ENCODE data around the gene ZNF598. TPM values are rescaled to one million over a fixed set of nuclear protein-coding genes. Genes with fewer than 3 reads are reported as not detected.

The ZNF598 gene
- total and polyA plus RNA-seq, 4 experiments from 2014 or later: 3.1 to 49.8 (median 29.3) TPM

- H3K4me1 Mint-ChIP-seq: peaks cover 9 to 26% (median 16%) of the 10 kb centered on the region in 4 donors
- no peaks in the 10 kb centered on the region for H3K9me3 Mint-ChIP-seq
- Histone ChIP-seq H3K9me3 (ENCODE audit: control insufficient read depth in 1 of 2, low read length in 2 of 2) (no peaks in the 10 kb centered on the region), H3K4me1 (ENCODE audit: insufficient read depth, low read length) (peaks cover 29% of the 10 kb centered on the region), H3K27ac (ENCODE audit: low read depth, low read length) (no peak overlapping the region), H3K4me3 (ENCODE audit: low read length in 2 of 2) (no peak overlapping the region), H3K36me3 (ENCODE audit: insufficient read depth, low read length) (no peaks in the 10 kb centered on the region), H3K27me3 (ENCODE audit: insufficient read depth, low read length) (peaks cover 4% of the 10 kb centered on the region)
- no peaks in the 10 kb centered on the region for H3K36me3 Mint-ChIP-seq
- peak overlapping the region in 1 of 7 donors; percentile 63 for H3K27ac Mint-ChIP-seq
- no peak for DNase-seq
- H3K27me3 Mint-ChIP-seq: peaks cover 5 to 12% of the 10 kb centered on the region in 2 donors
- intact Hi-C loops (cut with micrococcal nuclease): no loop called here
- ChIA-PET CTCF (ENCODE audit: partially characterized antibody) (interaction anchor here (2.7 kb wide), 1 partner anchor 114 kb away, joined by 21 read pairs; no protein-coding TSS in a partner anchor), POLR2A (ENCODE audit: partially characterized antibody) (interaction anchor here (1.0 to 4.2 kb wide), 5 partner anchors 22 to 129 kb away, joined by 4 to 51 read pairs (median 8); partner anchors contain the start of genes NTHL1, TRAF7 and TSC2)
- peak overlapping the region in 6 of 8 donors; percentile 32 to 55 (median 50) for H3K4me3 Mint-ChIP-seq
Observed at GRCh38 chr16:2025878-2026460, 16.3 kb upstream of the ZNF598 start.

- no peaks in the 10 kb centered on the region for H3K9me3 Mint-ChIP-seq
- peaks cover 9 to 26% (median 17%) of the 10 kb centered on the region in 4 donors for H3K4me1 Mint-ChIP-seq
- H3K9me3 ChIP-seq (ENCODE audit: control insufficient read depth in 1 of 2, low read length in 2 of 2): no peaks in the 10 kb centered on the region
- peak overlapping the region in 3 of 8 donors; percentile 21 to 73 (median 54) for H3K4me3 Mint-ChIP-seq
- H3K4me1 ChIP-seq (ENCODE audit: insufficient read depth, low read length): peaks cover 29% of the 10 kb centered on the region
- no peak overlapping the region for H3K27ac ChIP-seq (ENCODE audit: low read depth, low read length)
- ChIA-PET CTCF (ENCODE audit: partially characterized antibody) (interaction anchor here (1.1 to 2.7 kb wide), 2 partner anchors 115 to 118 kb away, joined by 3 to 21 read pairs; no protein-coding TSS in a partner anchor), POLR2A (ENCODE audit: partially characterized antibody) (interaction anchor here (1.2 to 4.2 kb wide), 2 partner anchors 61 to 129 kb away, joined by 3 to 51 read pairs; partner anchors contain the start of genes RPS2 and TRAF7)
- peaks cover 9 to 12% of the 10 kb centered on the region in 2 donors for H3K27me3 Mint-ChIP-seq
- no peaks in the 10 kb centered on the region for H3K36me3 ChIP-seq (ENCODE audit: insufficient read depth, low read length)
- H3K4me3 ChIP-seq (ENCODE audit: low read length in 2 of 2): no peak overlapping the region
- H3K27me3 ChIP-seq (ENCODE audit: insufficient read depth, low read length): peaks cover 11% of the 10 kb centered on the region
- no peak for DNase-seq
- intact Hi-C loops (cut with micrococcal nuclease): no loop called here
- peak overlapping the region in 1 of 7 donors; percentile 40 for H3K27ac Mint-ChIP-seq
- no peaks in the 10 kb centered on the region for H3K36me3 Mint-ChIP-seq
Observed at GRCh38 chr16:2025251-2025650, 15.6 kb upstream of the ZNF598 start.

GRCh38 chr16:2024032-2024420 lies 14.4 kb upstream of the ZNF598 start:
- intact Hi-C loops (cut with micrococcal nuclease): no loop called here
- peaks cover 29% of the 10 kb centered on the region for H3K4me1 ChIP-seq (ENCODE audit: insufficient read depth, low read length)
- no peaks in the 10 kb centered on the region for H3K36me3 Mint-ChIP-seq

GRCh38 chr16:2023092-2024031 lies 13.7 kb upstream of the ZNF598 start:
- peaks cover 15 to 16% of the 10 kb centered on the region in 2 donors for H3K27me3 Mint-ChIP-seq
- no peaks in the 10 kb centered on the region for H3K36me3 Mint-ChIP-seq
- peak overlapping the region; percentile 6 to 76 (median 70) for H3K4me3 Mint-ChIP-seq
- Histone ChIP-seq H3K4me3 (ENCODE audit: low read length in 2 of 2) (peak overlapping the region in 1 of 2 donors; percentile 30), H3K27ac (ENCODE audit: low read depth, low read length) (peak overlapping the region; percentile 44), H3K4me1 (ENCODE audit: insufficient read depth, low read length) (peaks cover 29% of the 10 kb centered on the region), H3K36me3 (ENCODE audit: insufficient read depth, low read length) (no peaks in the 10 kb centered on the region), H3K27me3 (ENCODE audit: insufficient read depth, low read length) (peaks cover 12% of the 10 kb centered on the region), H3K9me3 (ENCODE audit: control insufficient read depth in 1 of 2, low read length in 2 of 2) (no peaks in the 10 kb centered on the region)
- POLR2A ChIA-PET (ENCODE audit: partially characterized antibody): interaction anchor here (0.9 to 4.2 kb wide), 5 partner anchors 59 to 228 kb away, joined by 3 to 51 read pairs (median 6); partner anchors contain the start of genes ECI1, RPS2 and TRAF7
- CTCF ChIA-PET (ENCODE audit: partially characterized antibody): interaction anchor here (0.6 to 3.8 kb wide), 11 partner anchors 10 to 224 kb away, joined by 3 to 74 read pairs (median 7); no protein-coding TSS in a partner anchor
- intact Hi-C loops (cut with micrococcal nuclease): loop anchor here (1.0 to 2.0 kb wide), 4 partner anchors 23 to 464 kb away; partner anchors contain the start of genes ECI1, NTHL1 and TSC2
- peak; percentile 89 to 95 (median 91) for DNase-seq
- H3K4me1 Mint-ChIP-seq: peaks cover 9 to 26% (median 17%) of the 10 kb centered on the region in 4 donors
- peak overlapping the region in 6 of 7 donors; percentile 60 to 91 (median 76) for H3K27ac Mint-ChIP-seq
- H3K9me3 Mint-ChIP-seq: no peaks in the 10 kb centered on the region

More at GRCh38 chr16:2024032-2024420, 14.4 kb upstream of the ZNF598 start:
- no peak for DNase-seq
- ChIA-PET CTCF (ENCODE audit: partially characterized antibody) (interaction anchor here (1.1 to 2.7 kb wide), 2 partner anchors 116 to 120 kb away, joined by 3 to 21 read pairs; no protein-coding TSS in a partner anchor), POLR2A (ENCODE audit: partially characterized antibody) (interaction anchor here (0.9 to 4.2 kb wide), 5 partner anchors 59 to 228 kb away, joined by 3 to 51 read pairs (median 5); partner anchors contain the start of genes ECI1, RPS2 and TRAF7)
- H3K9me3 ChIP-seq (ENCODE audit: control insufficient read depth in 1 of 2, low read length in 2 of 2): no peaks in the 10 kb centered on the region
- peaks cover 12% of the 10 kb centered on the region for H3K27me3 ChIP-seq (ENCODE audit: insufficient read depth, low read length)
- Mint-ChIP-seq H3K27ac (peak overlapping the region in 6 of 7 donors; percentile 40 to 92 (median 58)), H3K9me3 (no peaks in the 10 kb centered on the region), H3K4me3 (peak overlapping the region in 6 of 8 donors; percentile 36 to 75 (median 55)), H3K27me3 (peaks cover 11 to 12% of the 10 kb centered on the region in 2 donors), H3K4me1 (peaks cover 9 to 26% (median 17%) of the 10 kb centered on the region in 4 donors)
- no peak overlapping the region for H3K4me3 ChIP-seq (ENCODE audit: low read length in 2 of 2)
- H3K36me3 ChIP-seq (ENCODE audit: insufficient read depth, low read length): no peaks in the 10 kb centered on the region
- H3K27ac ChIP-seq (ENCODE audit: low read depth, low read length): no peak overlapping the region

GRCh38 chr16:2022723-2023091 lies 13.1 kb upstream of the ZNF598 start:
- H3K9me3 Mint-ChIP-seq: no peaks in the 10 kb centered on the region
- H3K27ac Mint-ChIP-seq: peak overlapping the region in 2 of 7 donors; percentile 37 to 62
- peaks cover 28% of the 10 kb centered on the region for H3K4me1 ChIP-seq (ENCODE audit: insufficient read depth, low read length)
- POLR2A ChIA-PET (ENCODE audit: partially characterized antibody): interaction anchor here (1.0 to 4.2 kb wide), 3 partner anchors 58 to 131 kb away, joined by 3 to 51 read pairs (median 6); partner anchors contain the start of genes RPS2 and TRAF7
- H3K27me3 ChIP-seq (ENCODE audit: insufficient read depth, low read length): peaks cover 12% of the 10 kb centered on the region
- no peaks in the 10 kb centered on the region for H3K9me3 ChIP-seq (ENCODE audit: control insufficient read depth in 1 of 2, low read length in 2 of 2)
- no peaks in the 10 kb centered on the region for H3K36me3 ChIP-seq (ENCODE audit: insufficient read depth, low read length)
- DNase-seq: peak in 1 of 5 donors; percentile 46
- H3K27ac ChIP-seq (ENCODE audit: low read depth, low read length): no peak overlapping the region
- peak overlapping the region in 1 of 2 donors; percentile 24 for H3K4me3 ChIP-seq (ENCODE audit: low read length in 2 of 2)
- H3K27me3 Mint-ChIP-seq: peaks cover 17 to 20% of the 10 kb centered on the region in 2 donors
- no peaks in the 10 kb centered on the region for H3K36me3 Mint-ChIP-seq
- H3K4me3 Mint-ChIP-seq: peak overlapping the region; percentile 6 to 76 (median 54)
- peaks cover 9 to 24% (median 16%) of the 10 kb centered on the region in 4 donors for H3K4me1 Mint-ChIP-seq
- CTCF ChIA-PET (ENCODE audit: partially characterized antibody): interaction anchor here (0.6 to 3.8 kb wide), 11 partner anchors 9 to 230 kb away, joined by 3 to 74 read pairs (median 6); no protein-coding TSS in a partner anchor
- intact Hi-C loops (cut with micrococcal nuclease): loop anchor here (1.0 to 2.0 kb wide), 4 partner anchors 24 to 465 kb away; partner anchors contain the start of genes ECI1, NTHL1 and TSC2

GRCh38 chr16:2019921-2020831 lies 10.6 kb upstream of the ZNF598 start:
- intact Hi-C loops (cut with micrococcal nuclease): no loop called here

More at GRCh38 chr16:2019921-2020831, 10.6 kb upstream of the ZNF598 start:
- no peak overlapping the region for H3K4me3 Mint-ChIP-seq
- H3K4me3 ChIP-seq (ENCODE audit: low read length in 2 of 2): no peak overlapping the region
- H3K27me3 ChIP-seq (ENCODE audit: insufficient read depth, low read length): peaks cover 12% of the 10 kb centered on the region
- H3K27ac Mint-ChIP-seq: no peak overlapping the region
- no peak overlapping the region for H3K27ac ChIP-seq (ENCODE audit: low read depth, low read length)
- peaks cover 14% of the 10 kb centered on the region for H3K4me1 ChIP-seq (ENCODE audit: insufficient read depth, low read length)
- no peaks in the 10 kb centered on the region for H3K36me3 ChIP-seq (ENCODE audit: insufficient read depth, low read length)
- H3K9me3 ChIP-seq (ENCODE audit: control insufficient read depth in 1 of 2, low read length in 2 of 2): no peaks in the 10 kb centered on the region
- peaks cover 5 to 16% (median 10%) of the 10 kb centered on the region in 4 donors for H3K4me1 Mint-ChIP-seq
- ChIA-PET CTCF (ENCODE audit: partially characterized antibody) (interaction anchor here (0.7 to 3.8 kb wide), 5 partner anchors 16 to 487 kb away, joined by 3 to 74 read pairs (median 6); no protein-coding TSS in a partner anchor), POLR2A (ENCODE audit: partially characterized antibody) (interaction anchor here (1.1 kb wide), 1 partner anchor 9 kb away, joined by 5 read pairs; no protein-coding TSS in a partner anchor)
- H3K9me3 Mint-ChIP-seq: no peaks in the 10 kb centered on the region
- H3K27me3 Mint-ChIP-seq: peaks cover 17 to 20% of the 10 kb centered on the region in 2 donors
- H3K36me3 Mint-ChIP-seq: no peaks in the 10 kb centered on the region
- no peak for DNase-seq

Measured in CD4-positive, alpha-beta memory T cell (primary cell).